HG02763 (cell line): ENCODE data around the gene TMEM138.
"Not testable (repeated sequence)": the region's sequence is repeated elsewhere in the genome, so short reads cannot be mapped to it uniquely, and the experiment has no call there.

ENCODE experiments used
- ATAC-seq: cut with Tn5 transposase; IDR thresholded peaks from one replicate; pipeline ENCODE4 v1.9.1; 2021; ENCODE audit warnings: mild to moderate bottlenecking, moderate library complexity; ENCODE audit not compliant: unreplicated experiment

TMEM138 gene

DNA sequence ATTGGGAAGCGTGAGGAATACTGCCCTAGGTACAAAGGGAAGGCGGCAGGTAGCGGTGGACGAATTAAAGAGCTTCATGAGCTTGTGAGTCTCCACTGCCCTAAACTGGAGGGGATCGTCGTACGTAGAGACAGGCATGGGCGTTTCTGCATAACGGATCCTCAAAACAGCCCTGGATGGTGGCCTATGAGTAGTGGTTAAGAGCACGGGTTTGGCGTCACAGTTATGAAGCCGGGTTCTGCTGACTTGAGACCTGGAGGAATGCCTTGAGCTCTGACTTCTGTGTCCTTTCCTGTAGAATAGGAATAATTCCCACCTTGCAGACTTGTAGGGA lies 335 bp downstream of the TMEM138 start:
- ATAC-seq, result no peak

DNA sequence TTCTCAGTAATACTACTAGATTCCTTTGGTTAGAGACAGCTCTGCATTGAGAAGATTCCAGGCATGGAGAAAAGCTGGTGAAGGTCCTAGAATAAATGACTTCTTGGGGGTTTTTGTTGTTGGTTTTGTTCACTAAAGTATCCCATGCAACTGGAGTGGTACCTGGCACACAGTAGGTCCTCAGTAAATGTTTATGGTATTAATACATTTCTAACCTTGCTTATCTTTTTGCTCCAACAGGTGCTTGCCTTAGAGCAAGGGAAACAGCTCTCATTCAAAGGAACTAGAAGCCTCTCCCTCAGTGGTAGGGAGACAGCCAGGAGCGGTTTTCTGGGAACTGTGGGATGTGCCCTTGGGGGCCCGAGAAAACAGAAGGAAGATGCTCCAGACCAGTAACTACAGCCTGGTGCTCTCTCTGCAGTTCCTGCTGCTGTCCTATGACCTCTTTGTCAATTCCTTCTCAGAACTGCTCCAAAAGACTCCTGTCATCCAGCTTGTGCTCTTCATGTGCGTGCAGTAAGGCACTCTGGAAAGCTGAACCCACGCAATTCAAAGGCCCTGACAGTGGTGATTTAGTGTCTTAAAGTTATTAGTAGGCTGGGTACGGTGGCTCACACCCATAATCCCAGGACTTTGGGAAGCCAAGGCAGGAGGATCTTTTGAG lies 2.0 kb downstream of the TMEM138 start:
- ATAC-seq, result no peak

DNA sequence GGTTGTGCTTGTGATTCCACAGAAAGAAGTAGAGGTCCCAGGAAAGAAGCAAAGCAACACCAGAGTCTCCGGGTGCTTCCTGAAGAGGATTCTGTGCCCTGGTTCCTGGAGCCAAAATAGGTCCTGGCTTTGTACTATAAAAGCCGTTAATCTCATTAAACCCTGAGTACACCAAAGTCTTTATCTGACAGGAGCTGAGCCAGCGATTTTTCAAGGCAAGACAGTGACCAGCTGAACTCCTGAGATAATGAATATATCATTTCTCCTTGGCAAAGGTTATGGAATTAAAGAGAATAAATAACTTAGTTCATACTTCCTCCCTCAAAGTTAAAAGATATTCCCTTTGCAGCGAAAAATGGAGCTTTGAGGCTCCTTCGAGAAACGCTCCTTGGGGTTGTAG lies 5.2 kb downstream of the TMEM138 start:
- ATAC-seq, result no peak

DNA sequence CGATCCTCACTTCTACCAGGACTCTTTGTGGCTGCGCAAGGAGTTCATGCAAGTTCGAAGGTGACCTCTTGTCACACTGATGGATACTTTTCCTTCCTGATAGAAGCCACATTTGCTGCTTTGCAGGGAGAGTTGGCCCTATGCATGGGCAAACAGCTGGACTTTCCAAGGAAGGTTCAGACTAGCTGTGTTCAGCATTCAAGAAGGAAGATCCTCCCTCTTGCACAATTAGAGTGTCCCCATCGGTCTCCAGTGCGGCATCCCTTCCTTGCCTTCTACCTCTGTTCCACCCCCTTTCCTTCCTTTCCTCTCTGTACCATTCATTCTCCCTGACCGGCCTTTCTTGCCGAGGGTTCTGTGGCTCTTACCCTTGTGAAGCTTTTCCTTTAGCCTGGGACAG lies 6.5 kb downstream of the TMEM138 start:
- ATAC-seq, result no peak

DNA sequence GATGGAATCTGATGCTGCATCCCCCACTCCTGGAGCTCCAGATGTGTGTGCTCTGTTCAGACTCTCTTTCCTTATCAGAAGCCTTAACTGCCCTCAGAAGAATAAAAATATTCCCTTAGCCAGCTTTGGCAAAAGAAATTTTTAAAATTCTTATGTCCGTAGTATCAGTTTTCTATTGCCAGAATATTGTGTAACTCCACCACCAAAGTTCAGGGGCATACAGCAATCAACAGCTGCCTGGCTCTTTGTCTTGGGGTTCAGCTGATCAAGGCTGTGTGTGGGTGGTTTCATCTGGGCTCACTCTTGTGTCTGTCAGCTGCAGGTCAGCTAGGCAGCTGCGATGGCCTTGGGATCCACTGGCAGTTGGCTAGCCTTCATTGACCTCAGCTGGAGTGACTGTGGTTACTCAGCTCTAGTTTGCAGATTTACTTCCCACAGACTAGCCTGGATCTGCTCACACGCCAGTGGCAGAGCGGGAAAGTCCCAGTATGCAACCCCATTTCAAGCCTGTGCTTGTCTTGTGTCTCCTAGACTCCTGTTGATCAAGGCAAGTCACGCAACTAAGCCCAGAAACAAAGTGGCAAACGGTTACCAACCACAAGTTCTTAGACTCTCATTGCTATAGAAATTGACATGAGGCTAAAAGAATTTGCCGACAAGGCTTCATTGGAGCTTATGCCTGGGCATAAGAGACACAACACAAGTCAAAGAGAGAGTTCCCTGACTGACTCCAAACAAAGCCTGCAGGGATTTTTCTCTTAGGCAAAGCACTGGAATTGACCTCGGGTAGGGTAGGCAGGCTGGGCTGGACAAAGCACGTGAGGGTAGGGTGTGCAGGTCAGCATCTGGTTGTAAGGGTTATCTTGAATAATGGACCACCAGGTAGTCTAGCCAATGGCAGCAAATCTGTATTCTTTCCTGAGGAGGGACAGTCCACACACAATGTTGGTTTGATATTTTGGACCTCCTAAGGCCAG lies 7.5 kb downstream of the TMEM138 start:
- ATAC-seq, result no peak

DNA sequence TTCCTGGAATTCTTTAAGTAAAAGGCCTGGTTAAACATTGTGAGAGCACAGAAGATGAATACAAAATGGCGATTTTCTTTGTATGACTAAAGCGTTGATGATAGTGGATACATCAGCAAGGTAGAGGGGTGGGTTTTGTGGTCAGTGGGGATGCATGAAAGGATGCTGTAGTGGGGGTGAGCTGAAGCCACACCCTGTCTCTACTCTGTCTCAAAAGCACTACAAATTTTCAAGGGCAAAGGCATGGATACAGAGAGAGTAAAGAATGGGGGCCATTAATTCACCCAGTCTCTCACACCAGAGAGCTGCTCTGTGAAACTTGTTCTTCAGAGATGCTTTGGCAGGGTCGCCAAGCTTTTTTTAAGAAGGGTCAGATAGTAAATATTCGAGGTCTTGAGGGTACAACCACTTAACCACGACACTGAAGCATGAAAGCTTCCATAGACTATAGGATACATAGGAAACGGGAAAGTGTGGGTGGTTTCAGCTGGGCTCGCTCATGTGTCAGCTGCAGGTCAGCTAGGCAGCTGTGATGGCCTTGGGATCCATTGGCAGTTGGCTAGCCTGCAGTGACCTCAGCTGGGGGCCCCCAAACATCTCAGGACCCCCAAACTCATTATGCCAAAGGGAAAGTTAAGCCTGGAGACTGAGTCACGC lies 8.3 kb downstream of the TMEM138 start:
- no peak for ATAC-seq

DNA sequence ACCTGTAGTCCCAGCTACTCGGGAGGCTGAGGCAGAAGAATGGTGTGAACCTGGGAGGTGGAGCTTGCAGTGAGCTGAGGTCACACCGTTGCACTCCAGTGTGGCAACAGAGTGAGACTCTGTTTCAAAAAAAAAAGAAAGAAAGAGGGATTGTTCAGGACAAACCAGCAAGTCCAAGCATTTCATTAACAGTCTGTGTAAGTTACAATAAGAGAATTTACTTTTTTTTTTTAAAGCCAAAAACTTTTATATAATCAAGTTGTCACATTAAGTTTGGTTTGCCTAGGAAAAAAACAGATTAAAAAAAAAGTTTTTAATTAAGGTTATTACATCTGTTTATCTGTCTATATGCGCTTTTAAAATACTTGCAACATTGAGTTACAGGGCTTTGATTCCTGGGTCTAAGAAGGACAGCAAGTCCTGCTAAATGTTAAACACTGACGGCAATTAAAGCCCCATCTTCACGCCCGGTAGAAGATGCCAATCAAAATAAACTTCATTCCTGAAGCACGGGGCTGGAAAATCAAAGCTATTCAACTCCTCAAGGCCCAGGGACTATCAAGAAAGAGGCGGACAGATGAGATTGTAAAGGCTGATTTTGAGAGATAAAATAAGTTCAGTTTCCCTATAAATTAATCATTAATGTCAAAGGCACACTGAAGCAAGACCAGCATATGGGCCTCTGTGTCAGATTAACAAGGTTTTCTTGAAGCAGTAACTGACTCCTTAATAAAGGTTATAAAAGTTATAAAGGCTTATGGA lies 10.7 kb downstream of the TMEM138 start:
- no peak for ATAC-seq

DNA sequence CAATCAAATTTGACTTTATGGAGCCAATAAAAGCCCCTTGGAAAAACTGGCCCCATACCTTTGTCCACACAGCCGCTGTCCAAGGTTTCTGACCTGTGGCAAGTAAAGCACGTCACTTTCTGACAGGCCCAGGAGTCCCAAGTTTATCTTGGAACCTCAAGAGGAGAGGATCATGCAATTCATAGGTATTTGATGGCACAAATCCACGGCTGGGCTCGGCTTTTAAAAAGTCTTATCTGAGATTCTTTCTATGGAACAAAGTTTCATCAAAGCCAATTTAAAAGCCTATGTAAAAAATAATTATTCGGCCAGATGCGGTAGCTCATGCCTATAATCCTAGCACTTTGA lies 13.6 kb downstream of the TMEM138 start:
- ATAC-seq, result no peak

DNA sequence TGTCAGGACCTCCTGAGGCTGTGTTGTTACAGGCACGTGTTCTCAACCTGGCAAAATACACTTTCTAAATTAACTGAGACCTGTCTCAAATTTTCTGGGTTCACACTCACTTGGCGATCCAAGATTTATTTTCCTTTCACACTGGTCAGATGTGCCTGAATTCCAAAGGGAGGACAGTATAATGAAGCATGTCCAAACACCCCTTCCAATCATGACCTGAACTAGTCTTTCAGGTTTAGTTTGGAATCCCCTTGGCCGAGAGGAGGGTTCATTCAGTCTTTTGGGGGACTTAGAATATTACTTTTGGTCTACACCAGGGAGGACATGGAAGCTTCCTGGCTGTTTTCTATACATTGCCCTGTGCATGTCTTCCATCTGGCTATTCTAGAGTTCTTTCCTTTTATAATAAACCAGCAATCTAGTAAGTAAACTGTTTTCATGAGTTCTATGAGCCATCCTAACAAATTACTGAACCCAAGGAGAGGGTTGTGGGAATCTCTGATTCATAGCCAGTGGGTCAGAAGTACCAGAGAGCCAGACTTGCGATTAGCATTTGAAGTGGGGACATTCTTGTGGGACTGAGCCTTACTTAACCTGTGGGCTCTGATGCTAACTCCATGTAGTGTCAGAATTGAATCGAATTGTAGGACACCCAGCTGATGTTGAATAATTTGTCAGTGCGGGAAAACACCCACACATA lies 15.4 kb downstream of the TMEM138 start:
- ATAC-seq, result no peak

DNA sequence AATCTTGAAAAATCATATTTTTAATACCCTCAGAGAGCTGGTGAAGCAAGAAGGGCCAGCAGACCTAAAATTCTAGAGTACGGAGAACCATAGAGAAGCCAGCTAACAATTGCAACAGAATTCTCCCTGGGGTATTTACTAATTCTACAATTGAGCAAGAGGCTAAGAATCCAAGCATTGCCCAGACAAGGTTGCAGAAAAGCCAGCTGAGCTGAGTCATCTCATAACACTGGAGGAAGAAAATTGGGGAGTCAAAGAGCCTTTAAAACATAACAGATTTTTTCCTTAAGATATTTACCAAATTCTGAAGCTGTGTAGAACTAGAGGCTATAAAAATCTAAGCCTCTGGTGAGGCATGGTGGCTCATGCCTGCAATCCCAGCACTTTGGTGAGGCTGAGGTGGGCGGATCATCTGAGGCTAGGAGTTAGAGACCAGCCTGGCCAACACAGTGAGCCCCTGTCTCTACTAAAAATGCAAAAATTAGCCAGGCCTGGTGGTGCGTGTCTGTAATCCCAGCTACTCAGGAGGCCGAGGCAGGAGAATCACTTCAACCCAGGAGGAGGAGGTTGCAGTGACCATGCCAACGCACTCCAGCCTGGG lies 16.6 kb downstream of the TMEM138 start:
- ATAC-seq, result no peak

DNA sequence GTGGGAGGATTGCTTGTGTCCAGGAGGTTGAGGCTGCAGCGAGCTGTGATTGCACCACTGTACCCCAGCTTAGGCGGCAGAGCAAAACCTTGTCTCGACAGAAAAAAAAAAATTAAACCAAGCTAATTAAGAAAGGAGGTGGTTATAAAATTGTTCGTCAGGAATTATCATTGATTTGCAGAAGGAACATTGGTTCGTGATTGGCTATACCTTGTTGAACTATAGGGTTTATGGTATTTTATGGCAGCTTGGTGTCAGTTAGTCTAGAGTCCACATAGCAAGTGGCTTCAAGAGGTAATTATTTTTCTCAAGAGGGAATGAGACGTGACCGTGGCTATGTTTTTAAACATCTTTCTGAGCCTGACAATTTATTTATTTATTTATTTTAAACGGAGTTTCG lies 18.7 kb downstream of the TMEM138 start:
- no peak for ATAC-seq

DNA sequence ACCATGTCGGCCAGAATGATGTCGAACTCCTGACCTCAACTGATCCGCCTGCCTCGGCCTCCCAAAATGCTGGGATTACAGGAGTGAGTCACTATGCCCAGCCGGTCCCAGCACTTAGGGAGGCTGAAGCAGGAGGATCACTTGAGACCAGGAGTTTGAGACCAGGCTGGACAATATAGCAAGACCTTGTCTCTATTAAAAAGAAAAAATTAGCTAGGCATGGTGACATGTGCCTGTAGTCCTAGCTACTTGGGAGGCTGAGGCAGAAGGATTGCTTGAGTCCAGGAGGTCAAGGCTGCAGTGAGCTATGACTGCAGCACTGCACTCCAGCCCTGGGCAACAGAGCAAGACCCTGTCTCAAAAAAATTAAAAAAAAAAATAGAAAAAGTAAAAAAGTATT lies 21.7 kb downstream of the TMEM138 start:
- ATAC-seq, result not testable (repeated sequence)

DNA sequence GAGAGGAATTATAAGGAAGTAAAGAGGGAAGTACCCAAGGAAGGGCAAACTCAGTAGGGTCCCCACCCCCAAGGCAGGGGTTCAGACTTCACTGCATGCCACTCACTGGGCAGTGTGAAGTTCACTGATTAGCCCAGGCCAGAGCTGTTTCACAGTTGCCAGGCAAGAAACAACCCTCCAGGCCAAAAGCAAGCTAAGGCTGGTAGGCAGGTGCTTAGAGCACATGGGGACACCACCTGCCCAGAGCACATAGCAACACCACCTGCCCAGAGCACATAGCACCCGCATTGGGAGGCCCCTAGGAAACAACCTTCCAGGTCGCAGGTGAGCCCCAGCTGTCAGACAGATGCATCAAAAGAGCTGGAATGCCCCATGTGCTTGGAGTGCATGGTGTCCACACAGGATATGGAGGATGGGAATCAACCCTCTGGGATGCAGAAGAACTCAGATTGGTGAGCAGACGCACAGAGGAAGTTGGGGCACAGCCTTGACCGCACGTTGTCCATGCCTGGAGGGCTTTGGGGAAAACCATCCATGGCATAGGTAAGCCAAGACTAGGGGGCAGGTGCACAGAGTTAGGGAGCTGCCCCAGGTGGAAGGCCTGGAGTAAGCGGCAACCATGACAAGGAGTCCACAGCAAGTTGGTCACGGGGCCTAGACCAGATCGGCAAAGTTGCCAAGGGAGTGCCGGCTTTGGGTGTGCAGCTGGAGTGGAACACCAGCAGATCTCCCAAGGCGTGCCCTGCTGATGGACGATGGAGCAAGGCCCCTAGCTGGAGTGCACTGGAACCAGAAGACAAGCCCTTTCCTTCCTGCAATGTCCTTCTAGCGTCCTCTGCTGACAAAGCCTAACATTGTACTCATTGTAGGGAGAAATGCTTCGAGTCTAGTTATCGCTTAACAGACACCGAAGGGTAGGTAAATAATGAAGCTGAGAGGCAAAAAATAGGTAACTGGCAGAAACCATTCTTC lies 22.4 kb downstream of the TMEM138 start:
- no peak for ATAC-seq

DNA sequence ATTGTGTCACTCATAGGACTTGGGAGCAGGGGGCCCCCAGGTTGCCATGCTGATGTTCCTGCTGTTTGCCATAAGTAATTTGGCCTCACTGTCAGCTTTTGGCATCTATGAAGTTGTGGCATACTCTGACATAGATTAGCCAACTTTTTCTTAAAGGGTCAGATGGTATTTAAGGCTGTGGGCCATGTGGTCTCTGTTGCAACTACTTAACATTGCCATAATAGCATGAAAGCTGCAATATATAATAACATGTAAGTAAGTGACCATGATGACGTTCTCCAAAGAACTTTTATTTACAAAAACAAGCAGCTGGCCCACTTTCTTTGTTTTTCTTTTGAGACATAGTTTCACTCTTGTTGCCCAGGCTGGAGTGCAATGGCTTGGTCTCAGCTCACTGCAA lies 28.0 kb downstream of the TMEM138 start:
- no peak for ATAC-seq

DNA sequence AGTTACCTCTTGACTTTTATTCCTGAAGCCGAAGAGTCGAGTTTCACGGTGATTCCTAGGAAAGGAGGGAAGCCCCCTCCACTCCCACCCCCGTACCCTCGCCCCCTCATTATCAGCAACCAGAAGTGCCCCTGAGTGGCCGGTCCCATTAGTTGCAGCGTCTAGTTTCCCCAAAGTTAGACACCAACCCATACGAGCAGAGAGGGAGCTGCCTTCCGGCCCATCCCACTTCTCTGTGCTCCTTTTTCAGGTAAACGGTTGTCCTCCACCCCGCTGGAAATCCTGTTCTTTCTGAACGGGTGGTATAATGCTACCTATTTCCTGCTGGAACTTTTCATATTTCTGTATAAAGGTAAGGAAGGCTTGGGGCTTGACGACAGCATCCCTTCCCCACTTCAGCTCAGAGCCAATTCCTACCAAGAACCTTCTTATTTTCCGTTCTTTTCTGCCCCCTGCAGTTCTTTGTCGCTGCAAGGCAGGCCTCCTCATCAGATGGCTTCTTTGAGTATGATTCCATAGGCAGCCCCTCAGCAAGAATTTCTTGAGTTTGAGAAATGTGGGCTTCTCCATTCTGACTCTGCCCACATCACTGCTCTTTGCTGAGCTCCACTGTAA lies 30.9 kb downstream of the TMEM138 start:
- ATAC-seq, result no peak

DNA sequence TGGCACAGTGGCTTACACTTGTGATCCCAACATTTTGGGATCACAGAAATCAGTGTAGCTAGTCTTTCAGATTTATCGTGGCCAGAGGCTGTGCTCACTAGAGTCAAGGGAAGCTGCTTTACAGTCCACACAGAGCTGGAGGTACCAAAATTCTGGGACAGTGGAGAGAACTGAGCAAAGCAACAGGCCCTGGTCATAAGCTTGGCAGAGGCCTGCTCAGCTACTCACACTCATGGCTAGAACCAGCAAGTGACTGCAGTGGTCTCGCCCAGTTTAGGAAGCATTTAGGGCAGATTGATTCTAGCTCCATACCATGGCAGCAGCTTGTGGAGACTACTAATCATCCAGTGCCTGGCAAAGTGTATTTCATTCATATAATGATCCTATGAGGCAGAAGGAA lies 39.0 kb downstream of the TMEM138 start:
- no peak for ATAC-seq

DNA sequence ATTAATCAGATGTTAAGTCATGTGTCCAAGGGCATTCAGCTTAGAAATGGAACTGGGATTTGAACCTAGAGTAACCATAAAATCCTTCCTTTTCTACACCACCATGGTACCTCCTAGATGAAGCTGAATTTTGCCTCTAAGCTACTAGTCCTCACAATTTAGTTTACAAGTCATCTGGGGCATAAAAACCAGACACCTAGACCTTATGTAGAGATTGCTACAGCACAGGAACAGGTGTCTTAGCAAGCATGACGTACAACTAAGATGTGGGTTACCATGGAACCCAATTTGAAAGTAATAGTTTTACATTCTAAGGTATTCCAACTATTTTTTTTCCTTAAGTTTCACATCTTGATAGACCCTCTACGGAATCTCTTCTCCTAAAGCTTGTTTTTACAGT lies 39.4 kb downstream of the TMEM138 start:
- ATAC-seq, result no peak

DNA sequence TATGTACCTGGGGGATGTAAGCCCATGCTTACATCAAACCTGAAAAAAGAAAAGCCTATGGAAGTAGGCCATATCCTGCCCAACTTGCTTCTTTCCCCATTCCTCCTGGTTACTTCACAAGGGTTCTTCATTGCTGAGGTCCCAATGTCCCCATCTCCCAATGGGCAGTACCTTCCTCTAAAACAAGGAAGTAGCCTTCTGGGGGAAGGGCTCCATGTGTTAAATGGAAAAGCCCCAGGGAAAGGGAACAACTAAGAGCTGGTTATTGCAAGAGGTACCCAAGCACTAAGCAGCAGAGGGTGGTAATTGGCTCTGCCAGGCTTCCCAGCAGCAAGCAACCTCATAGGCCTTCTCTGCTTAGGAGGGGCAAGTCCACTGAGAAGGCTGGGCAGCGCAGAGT lies 41.5 kb downstream of the TMEM138 start:
- ATAC-seq, result no peak

DNA sequence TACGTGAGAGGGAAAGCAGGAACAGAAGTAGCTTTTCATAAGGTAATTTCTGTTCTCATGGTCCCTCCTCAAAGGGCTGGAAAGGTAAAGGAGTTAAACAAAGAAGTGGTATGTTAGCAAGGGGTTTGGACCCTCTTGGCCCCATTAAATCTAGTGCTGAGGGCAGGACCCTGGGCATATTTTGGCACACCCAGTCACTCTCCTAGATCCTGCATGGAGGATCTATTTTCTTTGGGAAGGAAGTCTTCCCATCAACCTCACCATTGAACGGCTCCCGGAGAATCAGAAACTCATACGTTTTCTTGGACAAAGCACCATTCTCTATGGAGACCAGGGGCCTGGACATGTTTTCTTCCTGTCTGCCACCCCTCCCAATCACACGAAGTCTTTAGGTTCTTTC lies 41.9 kb downstream of the TMEM138 start:
- no peak for ATAC-seq
